CD4-positive, alpha-beta T cell treated with Interleukin-6 for 4 hours (primary cell): Measurements from ENCODE around the gene NNAT.
"Not testable (repeated sequence)": the region's sequence is repeated elsewhere in the genome, so short reads cannot be mapped to it uniquely, and the experiment has no call there.

Source experiments
- DNase-seq: peaks from one replicate; pipeline ENCODE4 v3.0.0-alpha.2; 2020; ENCODE audit warnings: mixed read lengths

NNAT gene

DNA sequence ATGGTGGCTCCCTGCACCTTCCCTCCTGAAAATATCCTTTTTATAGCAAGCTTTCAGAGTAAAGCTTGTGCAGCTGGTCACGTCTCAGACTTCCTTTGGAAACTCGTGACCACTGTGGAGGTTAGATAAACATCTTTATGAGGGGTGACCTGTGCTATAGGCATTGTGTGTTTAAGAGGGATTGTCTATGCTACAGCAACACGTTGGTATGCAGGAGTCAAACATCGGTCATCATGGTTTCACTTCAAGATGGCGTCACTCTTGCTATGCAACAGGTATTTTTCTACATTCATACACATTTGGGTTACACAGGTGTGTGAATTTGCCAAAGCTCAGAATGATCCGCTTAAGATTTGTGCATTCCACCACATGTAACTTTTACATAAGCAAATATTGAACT is 21.2 kb downstream of the NNAT start:
- no peak for DNase-seq

DNA sequence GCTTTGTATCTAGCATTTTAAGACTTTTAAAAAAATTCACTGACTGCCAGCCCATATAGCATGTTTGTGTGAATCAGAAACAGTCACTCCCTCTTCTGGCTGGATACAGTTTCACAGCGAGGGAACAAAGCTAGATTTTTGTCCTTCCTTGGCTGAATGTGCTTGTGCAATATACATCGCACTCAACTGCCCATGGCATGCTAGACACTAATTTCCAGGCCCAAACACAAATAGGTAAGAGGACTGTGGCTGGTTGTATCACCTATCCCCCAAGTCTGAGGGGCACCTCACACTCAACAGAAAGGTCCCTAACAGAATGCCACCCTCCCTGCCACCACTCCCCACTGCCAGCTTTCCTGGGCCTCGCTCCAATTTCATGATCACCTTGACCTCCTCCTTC is 22.8 kb downstream of the NNAT start:
- DNase-seq: no peak

DNA sequence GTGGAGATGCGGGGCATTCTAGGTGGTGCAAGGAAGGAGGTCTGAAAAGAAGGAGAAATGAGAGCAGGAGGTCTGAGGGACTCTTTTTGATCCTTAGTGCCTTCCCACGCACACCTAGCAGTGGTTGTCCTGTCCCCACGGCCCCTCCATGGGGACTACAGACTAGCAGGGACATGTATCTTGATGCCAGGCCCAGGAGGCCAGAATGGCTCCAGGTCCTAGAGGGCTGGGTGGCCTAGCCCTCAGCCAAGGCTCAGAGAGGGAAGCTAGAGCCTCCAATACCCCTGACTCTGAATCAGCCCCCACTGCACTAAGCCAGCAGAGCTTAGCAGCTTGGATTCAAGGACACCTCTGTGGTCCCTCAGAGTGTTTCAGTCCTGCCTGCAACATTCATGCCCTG is 23.3 kb downstream of the NNAT start:
- DNase-seq: no peak

DNA sequence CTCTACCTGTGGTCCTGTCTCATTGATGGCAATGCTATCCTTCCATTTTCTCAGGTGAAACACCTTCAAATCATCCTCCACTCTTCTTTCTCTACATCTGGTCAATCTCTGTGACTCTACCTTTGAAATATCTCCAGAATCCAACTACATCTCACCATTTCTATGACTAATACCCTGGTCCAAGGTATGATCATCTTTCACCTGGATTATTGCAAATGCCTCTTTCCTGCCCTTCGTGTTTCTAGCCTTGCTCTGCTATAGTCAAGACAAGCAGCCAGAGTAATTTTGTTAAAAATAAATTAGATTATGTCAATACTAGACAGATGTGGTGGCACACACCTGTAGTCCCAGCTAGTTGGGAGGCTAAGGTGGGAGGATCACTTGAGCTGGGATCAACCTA is 24.5 kb downstream of the NNAT start:
- no peak for DNase-seq

DNA sequence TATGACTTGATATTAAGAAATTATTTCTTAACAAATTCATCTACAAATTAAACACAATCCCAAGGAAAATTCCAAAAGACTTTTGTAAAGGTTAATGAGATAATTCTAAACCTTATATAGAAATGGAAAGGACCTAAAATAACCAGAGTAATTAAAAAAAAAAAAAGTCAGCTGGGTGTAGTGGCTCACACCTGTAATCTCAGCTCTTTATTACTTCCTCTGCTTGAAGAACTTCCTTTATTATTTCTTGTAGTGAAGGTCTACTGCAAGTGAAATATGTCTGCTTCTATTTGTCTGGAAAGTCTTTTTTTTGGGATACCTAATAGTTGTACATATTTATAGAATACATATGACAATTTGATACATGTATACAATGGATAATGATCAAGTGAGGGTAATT is 26.9 kb downstream of the NNAT start:
- DNase-seq: no peak

DNA sequence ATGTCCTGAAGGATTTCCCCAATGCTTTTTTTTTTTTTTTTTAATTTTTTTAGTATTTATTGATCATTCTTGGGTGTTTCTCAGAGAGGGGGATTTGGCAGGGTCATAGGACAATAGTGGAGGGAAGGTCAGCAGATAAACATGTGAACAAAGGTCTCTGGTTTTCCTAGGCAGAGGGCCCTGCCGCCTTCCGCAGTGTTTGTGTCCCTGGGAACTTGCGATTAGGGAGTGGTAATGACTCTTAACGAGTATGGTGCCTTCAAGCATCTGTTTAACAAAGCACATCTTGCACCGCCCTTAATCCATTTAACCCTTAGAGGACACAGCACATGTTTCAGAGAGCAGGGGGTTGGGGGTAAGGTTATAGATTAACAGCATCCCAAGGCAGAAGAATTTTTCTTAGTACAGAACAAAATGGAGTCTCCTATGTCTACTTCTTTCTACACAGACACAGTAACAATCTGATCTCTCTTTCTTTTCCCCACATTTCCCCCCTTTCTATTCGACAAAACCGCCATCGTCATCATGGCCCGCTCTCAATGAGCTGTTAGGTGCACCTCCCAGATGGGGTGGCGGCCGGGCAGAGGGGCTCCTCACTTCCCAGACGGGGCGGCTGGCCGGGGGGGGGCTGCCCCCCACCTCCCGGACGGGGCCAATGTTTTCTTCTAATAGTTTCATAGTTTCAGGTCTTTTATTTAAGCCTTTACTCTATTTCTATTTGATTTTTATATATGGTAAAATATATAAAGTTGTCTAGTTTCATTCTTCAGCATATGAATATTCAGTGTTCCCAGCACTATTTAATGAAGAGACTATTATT is 29.3 kb downstream of the NNAT start:
- DNase-seq: not testable (repeated sequence)

DNA sequence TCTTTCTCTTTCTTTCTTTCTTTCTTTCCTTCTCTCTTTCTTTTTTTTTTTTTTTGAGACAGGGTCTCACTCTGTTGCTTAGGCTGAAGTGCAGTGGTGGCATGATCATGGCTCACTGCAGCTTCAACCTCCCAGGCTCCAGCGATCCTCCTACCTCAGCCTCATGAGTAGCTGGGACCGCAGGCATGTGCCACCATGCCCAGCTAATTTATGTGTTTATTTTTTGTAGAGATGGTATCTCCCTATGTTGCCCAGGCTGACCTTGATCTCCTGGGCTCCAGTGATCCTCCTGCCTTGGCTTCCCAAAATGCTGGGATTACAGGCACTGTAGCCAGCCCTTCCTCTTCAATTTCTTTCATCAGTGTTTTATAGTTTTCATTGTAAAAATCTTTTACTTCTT is 30.6 kb downstream of the NNAT start:
- DNase-seq: not testable (repeated sequence)

DNA sequence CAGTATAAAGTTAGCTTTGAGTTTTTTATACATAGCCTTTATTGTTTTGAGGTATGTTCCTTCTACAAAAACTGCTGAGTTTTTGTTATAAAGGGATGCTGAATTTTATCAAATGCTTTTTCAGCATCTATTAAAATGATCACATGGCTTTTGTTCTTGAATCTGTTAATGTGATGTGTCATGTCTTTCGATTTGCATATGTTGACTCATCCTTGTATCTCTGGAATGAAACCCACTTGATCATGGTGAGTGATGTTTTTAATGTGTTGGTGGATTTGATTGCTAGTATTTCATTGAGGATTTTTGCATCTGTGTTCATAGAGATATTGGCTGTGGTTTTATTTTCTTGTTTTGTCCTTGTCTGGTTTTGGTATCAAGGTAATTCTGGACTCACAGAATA is 31.4 kb downstream of the NNAT start:
- no peak for DNase-seq

DNA sequence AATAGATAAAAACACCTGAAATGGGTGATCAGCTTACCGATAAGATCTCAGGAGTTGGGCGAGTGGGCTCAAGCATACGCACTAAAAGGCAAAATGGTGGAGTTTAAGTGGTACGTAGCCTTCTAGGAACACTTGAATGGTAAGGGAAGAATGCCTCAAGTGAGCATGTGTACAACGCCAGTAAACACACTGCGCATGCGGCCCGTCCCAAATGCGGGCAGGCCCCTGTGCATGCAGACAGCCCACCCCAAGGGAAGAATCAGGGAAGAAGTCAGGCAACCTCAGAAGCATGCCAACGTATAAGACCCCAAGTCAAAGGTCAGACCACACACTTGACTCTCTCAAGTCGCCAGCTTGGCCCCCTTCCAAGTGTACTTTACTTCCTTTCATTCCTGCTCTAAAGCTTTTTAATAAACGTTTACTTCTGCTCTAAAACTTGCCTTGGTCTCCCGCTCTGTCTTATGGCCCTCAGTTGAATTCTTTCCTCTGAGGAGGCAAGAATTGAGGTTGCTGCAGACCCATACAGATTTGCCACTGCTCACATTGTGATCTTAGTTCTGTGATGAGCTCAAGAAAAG is 33.8 kb downstream of the NNAT start:
- not testable (repeated sequence) for DNase-seq

DNA sequence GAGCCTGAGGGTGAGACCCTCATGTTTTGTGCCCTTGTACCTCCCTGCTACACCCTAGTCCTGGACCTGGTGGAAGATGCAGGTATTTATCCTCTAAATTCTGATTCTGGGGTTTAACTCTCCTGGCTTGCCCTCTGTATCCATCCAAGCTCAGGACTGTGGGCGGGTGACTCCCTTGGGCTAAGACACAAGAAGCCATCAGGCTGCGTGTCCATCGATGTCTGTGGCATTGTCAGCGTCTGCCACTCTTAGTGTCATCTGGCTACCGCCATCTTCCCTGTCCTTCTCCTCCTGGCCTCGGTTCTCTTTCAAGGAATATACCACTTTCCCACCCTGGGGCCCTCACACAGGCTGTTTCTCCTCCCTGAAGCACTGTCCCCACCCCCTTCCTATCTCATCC is 35.5 kb downstream of the NNAT start:
- DNase-seq: no peak

DNA sequence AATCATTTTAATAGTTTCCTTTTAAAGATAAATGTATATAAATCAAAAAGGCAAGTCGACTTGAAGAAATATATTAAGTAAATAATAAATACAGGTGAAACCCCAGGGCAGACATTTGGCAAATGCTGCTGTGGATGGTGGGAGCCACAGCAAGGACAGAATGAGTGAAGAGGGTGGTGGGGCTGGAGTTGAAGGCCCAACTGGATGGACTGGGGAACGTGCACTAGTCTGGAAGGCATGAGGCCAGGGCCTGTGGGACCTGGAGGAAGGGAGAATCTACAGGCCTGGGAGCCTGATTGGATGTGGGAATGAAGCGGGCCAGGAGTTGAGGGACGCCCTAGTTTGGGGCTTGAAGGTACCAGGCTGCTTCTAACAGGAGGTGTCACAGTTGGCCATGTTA is 37.3 kb downstream of the NNAT start:
- no peak for DNase-seq

DNA sequence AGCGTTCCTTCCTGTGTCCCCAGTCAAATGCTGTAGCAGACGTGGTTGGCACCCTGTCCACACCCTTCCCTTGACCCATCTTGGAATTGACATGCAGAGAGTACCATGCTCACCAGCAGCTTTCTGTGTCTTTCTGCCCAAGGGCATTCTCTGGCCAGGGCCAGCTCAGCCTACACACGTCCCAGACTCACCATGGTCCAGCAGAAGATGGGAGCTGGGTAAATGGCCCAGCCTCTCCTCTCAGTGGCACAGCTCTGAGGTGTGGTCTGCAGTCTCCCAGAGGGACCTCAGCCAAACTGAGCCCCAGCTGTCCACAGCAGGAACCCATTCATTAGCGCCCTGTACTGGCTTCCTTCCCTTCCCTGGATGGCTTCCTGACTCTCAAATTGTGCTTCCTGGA is 37.7 kb downstream of the NNAT start:
- no peak for DNase-seq

DNA sequence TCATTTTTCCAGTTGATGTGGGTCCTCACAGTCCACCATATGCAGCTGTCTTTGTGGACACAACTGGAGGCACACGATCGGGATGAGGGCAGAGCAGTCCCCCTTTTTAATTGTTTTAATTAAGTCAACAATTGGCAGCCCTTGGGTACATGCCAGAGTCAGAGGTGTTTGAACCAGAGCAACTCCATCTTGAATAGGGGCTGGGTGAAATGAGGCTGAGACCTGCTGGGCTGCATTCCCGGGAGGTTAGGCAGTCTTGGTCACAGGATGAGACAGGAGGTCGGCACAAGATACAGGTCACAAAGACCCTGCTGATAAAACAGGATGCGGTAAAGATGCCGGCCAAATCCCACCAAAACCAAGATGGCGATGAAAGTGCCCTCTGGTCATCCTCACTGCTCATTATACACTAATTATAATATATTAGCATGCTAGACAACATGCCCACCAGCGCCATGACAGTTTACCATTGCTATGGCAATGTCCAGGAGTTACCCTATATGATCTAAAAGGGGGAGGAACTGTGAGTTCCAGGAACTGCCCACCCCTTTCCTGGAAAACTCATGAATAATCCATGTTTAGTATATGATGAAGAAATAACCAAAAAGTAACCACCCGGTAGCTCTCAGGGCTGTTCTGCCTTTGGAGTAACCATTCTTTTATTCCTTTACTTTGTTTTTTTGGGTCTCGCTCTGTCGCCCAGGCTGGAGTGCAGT is 38.4 kb downstream of the NNAT start:
- no peak for DNase-seq

DNA sequence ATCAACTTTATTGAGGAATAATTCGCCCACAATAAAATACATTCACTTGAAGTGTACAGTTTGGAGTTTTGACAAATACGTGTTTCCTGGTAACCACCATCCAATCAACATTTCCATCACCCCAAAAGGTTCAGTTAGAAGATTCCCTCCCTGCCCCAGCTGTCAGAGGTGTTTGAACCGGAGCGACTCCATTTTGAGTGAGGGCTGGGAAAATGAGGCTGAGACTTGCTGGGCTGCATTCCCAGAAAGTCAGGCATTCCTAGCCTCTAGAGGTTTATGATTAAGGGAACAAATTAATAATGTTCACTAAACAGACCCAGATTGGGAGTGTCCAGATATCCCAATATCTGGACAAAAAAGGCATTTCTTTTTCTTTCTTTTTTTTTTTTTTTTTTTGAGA is 39.6 kb downstream of the NNAT start:
- DNase-seq: no peak

DNA sequence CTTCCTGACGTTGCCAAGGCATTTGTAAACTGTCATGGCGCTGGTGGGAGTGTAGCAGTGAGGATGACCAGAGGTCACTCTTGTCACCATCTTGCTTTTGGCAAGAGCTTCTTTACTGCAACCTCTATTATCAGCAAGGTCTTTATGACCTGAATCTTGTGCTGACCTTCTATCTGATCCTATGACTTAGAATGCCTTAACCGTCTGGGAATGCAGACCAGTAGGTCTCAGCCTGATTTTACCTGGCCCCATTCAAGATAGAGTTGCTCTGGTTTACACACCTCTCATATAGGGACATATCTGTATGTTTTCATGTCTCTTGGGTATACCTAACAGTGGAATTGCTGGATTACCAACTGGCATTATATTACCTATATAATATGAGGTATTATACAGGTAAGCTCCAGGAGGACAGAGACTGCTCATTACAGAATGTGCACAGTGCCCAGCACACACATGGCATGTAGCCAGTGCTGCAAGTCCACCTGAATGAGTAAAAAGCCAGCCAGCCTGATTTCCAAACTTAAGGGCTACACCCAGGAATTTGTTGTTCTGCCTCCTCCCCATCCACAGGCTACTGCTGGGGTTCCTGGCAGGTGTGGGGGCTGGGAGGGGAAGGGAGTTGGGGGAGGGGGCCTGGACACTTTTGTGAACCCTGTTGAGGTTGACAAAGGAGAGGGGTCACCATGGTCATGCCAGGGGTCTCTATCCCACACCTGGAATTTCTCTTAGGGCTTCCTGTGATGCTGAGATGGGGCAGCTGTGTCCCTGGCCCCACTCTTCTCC is 41.8 kb downstream of the NNAT start:
- DNase-seq: no peak

DNA sequence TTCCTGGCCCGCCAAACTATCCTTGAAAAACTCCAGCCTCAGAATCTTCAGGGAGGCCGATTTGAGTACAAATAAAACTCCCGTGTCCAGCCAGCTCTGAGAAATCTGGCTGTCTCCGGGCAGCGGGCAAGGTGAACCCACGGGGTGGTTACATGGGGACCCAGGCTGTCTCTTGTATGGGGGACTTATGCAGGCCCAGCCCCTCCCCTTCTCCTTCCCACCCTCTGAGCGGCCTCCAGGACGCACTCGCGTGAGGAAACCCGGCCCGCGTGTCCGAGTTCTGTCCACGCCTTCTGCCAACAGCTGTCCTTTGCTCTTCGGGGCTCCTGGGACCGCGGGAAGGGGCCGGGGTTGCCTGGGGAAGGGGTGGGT is 43.0 kb downstream of the NNAT start:
- no peak for DNase-seq

DNA sequence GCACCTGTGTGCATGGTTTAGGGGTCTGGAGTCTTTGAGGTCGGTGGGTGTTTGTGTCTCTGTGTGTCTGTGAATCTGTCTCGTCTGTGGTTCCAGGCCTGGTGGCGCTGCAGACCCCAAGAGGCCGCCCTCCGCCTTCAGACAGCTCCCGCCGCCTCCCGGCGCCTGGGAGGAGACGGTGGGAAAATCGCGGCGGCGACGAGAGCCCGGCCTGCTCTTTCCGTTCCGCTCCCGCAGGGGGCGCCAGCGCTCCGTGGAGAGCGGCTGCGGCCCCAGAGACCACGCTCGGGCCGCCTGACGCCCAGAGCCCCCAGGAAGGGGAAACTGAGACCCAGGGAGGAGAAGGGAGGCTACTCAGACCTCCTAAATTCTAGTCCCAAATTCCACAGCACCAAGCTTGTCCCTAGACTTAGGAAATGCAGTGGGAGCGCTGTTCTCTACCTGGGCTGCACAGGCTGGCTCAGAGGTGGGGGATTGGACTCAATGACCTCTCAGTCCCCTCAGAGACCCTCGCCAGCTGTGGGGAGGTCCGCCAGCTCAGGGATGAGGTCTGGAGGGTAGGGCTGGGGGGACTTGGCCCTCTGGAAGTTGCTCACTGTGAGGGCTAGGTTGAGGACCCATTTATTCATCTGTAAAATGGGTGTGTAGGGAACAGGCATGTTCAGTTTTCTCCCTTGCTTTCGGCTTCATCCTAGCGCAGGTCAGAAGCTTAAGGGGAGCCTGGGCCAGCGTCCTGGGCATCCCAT is 43.5 kb downstream of the NNAT start:
- DNase-seq: peak; percentile 31

DNA sequence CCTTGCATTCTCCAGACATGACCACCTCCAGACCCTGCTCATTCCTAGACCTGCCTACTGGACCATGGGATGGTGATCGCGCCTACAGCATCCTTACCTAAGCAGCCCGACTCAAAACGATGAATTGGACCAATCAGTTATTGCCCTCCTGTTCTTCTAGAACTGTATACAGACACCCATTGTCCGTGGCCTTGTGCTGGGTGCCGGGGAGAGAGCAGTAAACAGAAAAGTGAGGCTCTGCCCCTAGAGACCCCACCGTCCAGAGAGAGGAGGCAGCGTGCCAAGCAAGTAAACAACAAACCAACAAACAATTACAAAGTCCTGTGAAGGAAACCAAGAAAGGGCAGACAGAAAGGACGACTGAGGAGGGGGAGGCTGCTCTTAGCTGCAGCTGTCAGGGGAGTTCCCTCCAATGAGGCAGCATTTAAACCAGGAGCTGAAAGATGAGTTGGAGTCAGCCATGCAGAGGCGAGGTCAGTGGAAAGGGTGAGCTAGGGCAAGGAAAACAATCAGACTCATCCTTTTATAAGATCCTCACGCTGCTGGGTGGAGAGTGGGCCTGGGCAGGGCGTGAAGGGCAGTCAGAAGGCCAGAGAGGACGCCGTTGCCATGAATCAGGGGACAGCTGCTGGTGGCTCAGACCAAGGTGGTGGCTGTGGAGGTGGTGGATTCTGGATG is 44.2 kb downstream of the NNAT start:
- DNase-seq: no peak

DNA sequence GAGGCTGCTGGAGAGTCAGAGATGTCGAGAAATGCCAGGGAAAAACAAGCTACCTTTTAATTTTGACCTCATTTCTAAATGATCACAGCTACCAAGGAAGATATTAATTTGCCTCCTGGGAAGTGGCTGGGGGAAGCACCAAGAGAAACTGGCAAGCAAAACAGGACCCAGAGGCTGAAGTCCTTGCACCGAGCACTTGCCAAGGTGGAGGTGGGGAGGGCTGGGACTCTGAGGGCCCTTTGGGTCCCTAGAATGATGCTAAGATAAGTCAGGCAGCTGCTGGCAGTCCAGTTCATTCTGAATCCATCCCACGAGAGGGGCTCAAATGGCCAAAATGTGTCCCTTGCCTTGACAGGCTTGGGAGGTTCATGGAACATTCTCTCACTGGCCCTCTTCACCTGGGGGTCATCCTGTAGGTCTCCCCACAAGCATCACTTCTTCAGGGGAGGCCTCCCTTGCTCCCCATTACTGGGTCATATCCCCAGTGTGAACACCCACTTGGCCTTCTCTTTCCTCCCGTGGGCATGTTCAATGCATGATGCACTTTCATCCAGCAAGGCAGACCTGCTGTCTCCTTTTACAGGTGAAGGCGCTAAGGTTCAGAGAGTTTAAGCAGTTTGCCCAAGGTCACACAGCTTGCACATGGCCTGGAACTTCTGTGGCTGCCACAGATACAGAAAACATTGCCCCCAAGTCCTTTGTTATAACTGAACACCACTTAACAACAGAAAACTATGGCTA is 45.7 kb downstream of the NNAT start:
- DNase-seq: no peak

DNA sequence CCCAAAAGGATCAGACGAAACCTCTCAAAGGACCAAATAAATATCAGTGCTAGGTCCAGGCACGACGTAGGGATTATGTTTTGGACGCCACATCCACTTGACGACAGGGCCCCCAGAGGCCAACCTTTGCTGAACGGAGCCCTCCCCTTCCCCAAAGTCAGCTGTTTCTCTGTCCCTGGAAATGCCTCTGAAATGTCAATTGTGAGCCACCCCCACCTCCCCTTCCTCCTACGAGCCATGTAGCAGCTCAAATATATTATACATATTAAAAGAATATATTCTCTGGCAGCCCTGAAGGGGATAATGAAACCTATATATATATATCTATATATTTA is 46.2 kb downstream of the NNAT start:
- DNase-seq: no peak
